Measurements from ENCODE around the gene MAML3.

DNA sequence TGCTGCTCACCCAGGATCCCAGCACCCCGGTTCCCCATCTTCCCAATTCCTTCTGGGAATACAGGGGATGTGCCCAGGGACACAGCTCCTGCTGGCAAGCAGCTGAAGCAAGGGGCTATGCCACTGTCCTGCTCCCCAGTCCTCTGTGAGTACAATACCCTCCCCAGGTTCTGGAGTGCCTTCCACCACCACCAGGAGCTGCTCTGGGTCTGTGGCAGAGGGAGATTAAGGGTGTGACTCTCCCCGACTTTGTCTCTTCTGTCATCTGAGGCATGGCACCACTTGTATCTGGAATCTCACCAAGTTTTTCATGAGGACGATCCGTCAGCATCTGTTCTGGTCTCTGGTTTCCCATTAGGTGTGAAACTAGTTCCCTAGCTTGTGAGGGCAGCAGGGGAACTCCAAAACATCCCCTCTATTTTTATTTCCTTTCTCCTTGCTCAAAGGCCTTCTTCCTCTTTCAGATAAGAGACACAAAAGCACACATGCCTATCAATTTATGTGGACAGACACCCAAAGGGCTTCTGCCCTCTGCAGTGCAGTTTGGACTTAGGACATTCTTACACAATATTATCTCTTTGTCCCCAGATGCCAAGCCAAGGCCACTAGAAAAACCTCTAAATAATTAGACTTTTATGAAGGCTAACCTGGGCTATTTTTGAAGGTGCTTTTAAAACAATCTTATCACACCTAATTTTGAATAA, 461.5 kb downstream of the MAML3 start:
- TF ChIP-seq POLR2A (IDR thresholded peaks at IDR 0.05) (no peak), CTCF (IDR thresholded peaks at IDR 0.05) (peak; percentile 22 to 23), POLR2AphosphoS5 (IDR thresholded peaks at IDR 0.05) (no peak), EP300 (IDR thresholded peaks at IDR 0.05) (no peak)

Measured in suprapubic skin (tissue), 4 donors.